ENCODE measurements around the gene KLF13. TPM values are rescaled to one million over a fixed set of nuclear protein-coding genes. Genes with fewer than 3 reads are reported as not detected.

The KLF13 gene
- total and polyA plus RNA-seq, 2 experiments from 2014 or later, result 23.5 to 28.6 TPM

DNA sequence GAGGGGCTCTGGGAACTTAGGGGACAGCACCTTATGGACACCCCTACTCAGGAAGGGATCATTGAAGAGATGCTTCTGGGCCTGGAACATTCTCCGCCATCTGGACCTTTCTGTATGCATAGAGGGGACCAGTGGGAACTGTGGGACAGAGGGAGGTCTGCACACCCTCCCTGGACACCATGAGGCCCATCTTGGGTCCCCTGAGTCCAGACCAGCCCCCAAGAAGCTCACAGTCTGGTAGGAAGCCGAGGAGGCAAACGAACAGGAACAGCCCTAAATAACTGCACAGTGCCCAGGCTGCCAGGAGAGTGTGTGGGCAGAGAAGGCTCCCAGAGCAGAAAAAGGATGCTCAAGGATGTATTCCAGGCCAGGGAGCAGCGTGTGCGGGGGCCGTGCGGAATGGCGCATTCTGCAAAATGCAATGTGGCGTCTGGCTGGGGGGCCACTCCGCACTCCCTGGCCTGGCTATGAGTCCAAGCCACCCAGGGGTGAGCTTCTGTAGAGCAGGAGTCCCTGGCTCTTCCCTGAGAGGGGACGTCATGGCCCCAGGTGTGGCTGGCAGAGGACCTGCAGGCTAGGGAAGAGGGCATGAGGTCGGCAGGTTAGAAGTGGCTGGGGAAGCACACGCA is 24.5 kb upstream of the KLF13 start:
- peaks cover 40% of the 10 kb centered on the region for H3K4me1 Mint-ChIP-seq
- Histone ChIP-seq H3K9me2 (ENCODE audit: insufficient read depth) (no peaks in the 10 kb centered on the region), H2AFZ (peak overlapping the region; percentile 91; the same call in 1 of the 2 replicates), H3K4me1 (ENCODE audit: insufficient read depth) (peaks cover 40% of the 10 kb centered on the region), H4K20me1 (replicated peaks; ENCODE audit: insufficient read depth) (no peaks in the 10 kb centered on the region), H3K27ac (ENCODE audit: low read depth) (no peak overlapping the region), H3K36me3 (ENCODE audit: insufficient read depth) (no peaks in the 10 kb centered on the region), H3K27me3 (ENCODE audit: insufficient read depth) (no peaks in the 10 kb centered on the region), H3K4me2 (no peak overlapping the region), H3K79me2 (replicated peaks; ENCODE audit: insufficient read depth) (no peaks in the 10 kb centered on the region), H3K4me3 (no peak overlapping the region), H3F3A (replicated peaks; ENCODE audit: low read depth) (peaks cover 7% of the 10 kb centered on the region)
- DNase-seq (ENCODE audit: low spot score) (no peak), ATAC-seq (no peak)
- H3K9me3 Mint-ChIP-seq, result no peaks in the 10 kb centered on the region
- TF ChIP-seq POLR2AphosphoS5 (IDR thresholded peaks at IDR 0.05; ENCODE audit: low read depth) (no peak), NANOG (IDR thresholded peaks at IDR 0.05; ENCODE audit: borderline replicate concordance) (no peak), CREB1 (CRISPR knock-in tag; IDR thresholded peaks at IDR 0.05; ENCODE audit: low read depth) (no peak), JUNB (IDR thresholded peaks at IDR 0.05; ENCODE audit: unreplicated experiment) (no peak), ZNF114 (CRISPR knock-in tag; IDR thresholded peaks at IDR 0.05) (no peak)
- TF ChIP-seq, protein P1, sequence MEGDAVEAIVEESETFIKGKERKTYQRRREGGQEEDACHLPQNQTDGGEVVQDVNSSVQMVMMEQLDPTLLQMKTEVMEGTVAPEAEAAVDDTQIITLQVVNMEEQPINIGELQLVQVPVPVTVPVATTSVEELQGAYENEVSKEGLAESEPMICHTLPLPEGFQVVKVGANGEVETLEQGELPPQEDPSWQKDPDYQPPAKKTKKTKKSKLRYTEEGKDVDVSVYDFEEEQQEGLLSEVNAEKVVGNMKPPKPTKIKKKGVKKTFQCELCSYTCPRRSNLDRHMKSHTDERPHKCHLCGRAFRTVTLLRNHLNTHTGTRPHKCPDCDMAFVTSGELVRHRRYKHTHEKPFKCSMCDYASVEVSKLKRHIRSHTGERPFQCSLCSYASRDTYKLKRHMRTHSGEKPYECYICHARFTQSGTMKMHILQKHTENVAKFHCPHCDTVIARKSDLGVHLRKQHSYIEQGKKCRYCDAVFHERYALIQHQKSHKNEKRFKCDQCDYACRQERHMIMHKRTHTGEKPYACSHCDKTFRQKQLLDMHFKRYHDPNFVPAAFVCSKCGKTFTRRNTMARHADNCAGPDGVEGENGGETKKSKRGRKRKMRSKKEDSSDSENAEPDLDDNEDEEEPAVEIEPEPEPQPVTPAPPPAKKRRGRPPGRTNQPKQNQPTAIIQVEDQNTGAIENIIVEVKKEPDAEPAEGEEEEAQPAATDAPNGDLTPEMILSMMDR (conservative IDR thresholded peaks at IDR 0.05; ENCODE audit: low read depth in 2 of 2), result no peak
- H3K27me3 Mint-ChIP-seq (ENCODE audit: insufficient read depth, low read depth, poor library complexity), result peaks cover 19% of the 10 kb centered on the region
- H3K4me3 Mint-ChIP-seq, result no peak overlapping the region
- no peak overlapping the region for H3K27ac Mint-ChIP-seq
- H3K36me3 Mint-ChIP-seq (ENCODE audit: low read depth), result no peaks in the 10 kb centered on the region; the same call in 2 of the 3 replicates

DNA sequence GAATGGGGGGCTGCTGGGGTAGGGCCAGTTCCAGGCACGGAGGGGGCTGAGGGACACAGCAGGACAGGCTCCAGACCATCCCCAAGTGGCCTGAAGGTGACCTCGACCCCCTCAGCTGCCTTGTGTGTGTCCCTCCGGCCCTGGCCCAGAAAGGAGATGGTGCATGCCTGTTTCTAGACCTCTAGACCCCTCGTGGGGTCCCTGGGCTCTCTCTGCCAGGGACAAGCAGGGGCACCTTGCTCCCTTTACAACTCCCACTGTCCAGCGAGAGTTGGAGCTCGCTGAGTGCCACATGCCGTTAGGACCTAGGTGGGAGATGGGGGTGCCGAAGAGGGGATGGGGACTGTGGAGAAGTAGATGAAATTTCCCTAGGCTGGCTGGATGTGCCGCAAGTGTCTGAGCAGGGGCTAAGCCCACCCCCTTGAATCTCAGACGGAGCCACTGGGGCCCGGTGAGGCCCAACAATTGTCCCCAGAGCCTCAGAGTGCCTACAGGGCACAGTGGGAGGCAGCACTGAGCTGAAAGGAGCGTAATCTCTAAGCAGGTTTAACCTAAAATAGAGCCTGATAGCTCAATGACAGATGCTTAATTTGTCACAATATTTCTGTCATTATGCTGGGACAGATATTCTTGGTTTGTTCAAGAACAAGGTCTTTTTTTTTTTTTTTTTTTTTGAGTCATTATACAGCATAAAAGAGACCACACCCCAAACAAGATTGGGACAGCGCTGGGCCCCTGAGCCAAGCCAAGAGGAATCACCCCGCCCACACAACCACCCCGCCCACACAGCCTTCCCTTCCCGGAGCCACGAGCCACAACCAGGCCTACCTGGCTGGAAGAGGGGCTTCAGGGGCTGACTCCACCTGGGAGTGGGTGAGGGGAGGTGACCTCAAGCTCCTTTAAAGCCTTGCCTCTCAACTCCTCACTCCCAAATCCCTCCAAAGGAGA is 23.6 kb upstream of the KLF13 start:
- peaks cover 15% of the 10 kb centered on the region for H3F3A ChIP-seq (replicated peaks; ENCODE audit: low read depth)
- no peak overlapping the region for H3K27ac Mint-ChIP-seq
- H3K36me3 Mint-ChIP-seq (ENCODE audit: low read depth), result no peaks in the 10 kb centered on the region; the same call in 2 of the 3 replicates
- peaks cover 49% of the 10 kb centered on the region for H3K4me1 ChIP-seq (ENCODE audit: insufficient read depth)
- no peak overlapping the region for H3K27ac ChIP-seq (ENCODE audit: low read depth)
- H3K4me2 ChIP-seq, result peak overlapping the region; percentile 48
- H3K4me1 Mint-ChIP-seq, result peaks cover 48% of the 10 kb centered on the region
- peak overlapping the region; percentile 91 for H2AFZ ChIP-seq
- TF ChIP-seq, protein P2, sequence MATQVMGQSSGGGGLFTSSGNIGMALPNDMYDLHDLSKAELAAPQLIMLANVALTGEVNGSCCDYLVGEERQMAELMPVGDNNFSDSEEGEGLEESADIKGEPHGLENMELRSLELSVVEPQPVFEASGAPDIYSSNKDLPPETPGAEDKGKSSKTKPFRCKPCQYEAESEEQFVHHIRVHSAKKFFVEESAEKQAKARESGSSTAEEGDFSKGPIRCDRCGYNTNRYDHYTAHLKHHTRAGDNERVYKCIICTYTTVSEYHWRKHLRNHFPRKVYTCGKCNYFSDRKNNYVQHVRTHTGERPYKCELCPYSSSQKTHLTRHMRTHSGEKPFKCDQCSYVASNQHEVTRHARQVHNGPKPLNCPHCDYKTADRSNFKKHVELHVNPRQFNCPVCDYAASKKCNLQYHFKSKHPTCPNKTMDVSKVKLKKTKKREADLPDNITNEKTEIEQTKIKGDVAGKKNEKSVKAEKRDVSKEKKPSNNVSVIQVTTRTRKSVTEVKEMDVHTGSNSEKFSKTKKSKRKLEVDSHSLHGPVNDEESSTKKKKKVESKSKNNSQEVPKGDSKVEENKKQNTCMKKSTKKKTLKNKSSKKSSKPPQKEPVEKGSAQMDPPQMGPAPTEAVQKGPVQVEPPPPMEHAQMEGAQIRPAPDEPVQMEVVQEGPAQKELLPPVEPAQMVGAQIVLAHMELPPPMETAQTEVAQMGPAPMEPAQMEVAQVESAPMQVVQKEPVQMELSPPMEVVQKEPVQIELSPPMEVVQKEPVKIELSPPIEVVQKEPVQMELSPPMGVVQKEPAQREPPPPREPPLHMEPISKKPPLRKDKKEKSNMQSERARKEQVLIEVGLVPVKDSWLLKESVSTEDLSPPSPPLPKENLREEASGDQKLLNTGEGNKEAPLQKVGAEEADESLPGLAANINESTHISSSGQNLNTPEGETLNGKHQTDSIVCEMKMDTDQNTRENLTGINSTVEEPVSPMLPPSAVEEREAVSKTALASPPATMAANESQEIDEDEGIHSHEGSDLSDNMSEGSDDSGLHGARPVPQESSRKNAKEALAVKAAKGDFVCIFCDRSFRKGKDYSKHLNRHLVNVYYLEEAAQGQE (IDR thresholded peaks at IDR 0.05; ENCODE audit: unreplicated experiment), result no peak
- no peak for TF ChIP-seq POLR2AphosphoS5 (IDR thresholded peaks at IDR 0.05; ENCODE audit: low read depth)
- TF ChIP-seq, protein P1 (conservative IDR thresholded peaks at IDR 0.05; ENCODE audit: low read depth in 2 of 2), result peak; percentile 47 to 57; a peak in 3 of 4 replicates
- H3K9me2 ChIP-seq (ENCODE audit: insufficient read depth), result no peaks in the 10 kb centered on the region
- ATAC-seq, result peak; percentile 17
- H3K36me3 ChIP-seq (ENCODE audit: insufficient read depth), result no peaks in the 10 kb centered on the region
- H4K20me1 ChIP-seq (replicated peaks; ENCODE audit: insufficient read depth), result no peaks in the 10 kb centered on the region
- H3K4me3 Mint-ChIP-seq, result no peak overlapping the region
- peaks cover 23% of the 10 kb centered on the region for H3K27me3 Mint-ChIP-seq (ENCODE audit: insufficient read depth, low read depth, poor library complexity)
- no peak overlapping the region for H3K4me3 ChIP-seq
- H3K9me3 Mint-ChIP-seq, result no peaks in the 10 kb centered on the region
- DNase-seq (ENCODE audit: low spot score), result peak; percentile 60
- H3K79me2 ChIP-seq (replicated peaks; ENCODE audit: insufficient read depth), result no peaks in the 10 kb centered on the region
- H3K27me3 ChIP-seq (ENCODE audit: insufficient read depth), result no peaks in the 10 kb centered on the region
